HepG2 (cell line): ENCODE results near the gene SERINC2. TPM values are rescaled to one million over a fixed set of nuclear protein-coding genes. Genes with fewer than 3 reads are reported as not detected.

Experiments
- BATF2 ChIP-seq: sonication (generic); formaldehyde crosslinking; IDR thresholded peaks from 2 replicates; pipeline ENCODE4 v1.8.0; 2022; ENCODE audit warnings: mild to moderate bottlenecking, missing genetic modification reagents, moderate library complexity
- CSRNP2 ChIP-seq: sonication (generic); formaldehyde crosslinking; conservative IDR thresholded peaks from 2 replicates; pipeline ENCODE4 v1.8.0; 2022; ENCODE audit warnings: low read depth, missing genetic modification reagents
- DRAP1 ChIP-seq: IDR thresholded peaks from 2 replicates; pipeline ENCODE4 v1.6.1; 2016; ENCODE audit warnings: missing genetic modification reagents, missing compliant biosample characterization
- E2F2 ChIP-seq: sonication (generic); formaldehyde crosslinking; IDR thresholded peaks from 2 replicates; pipeline ENCODE4 v1.4.0; 2020; ENCODE audit warnings: missing genetic modification reagents, borderline replicate concordance
- NR2F1 ChIP-seq, 2 experiments: fragments of 450-650 bp in 1 of 2; formaldehyde crosslinking in 1 of 2; IDR thresholded peaks; 2 replicates each; pipeline versions ENCODE4 v1.5.0 to v1.6.1; 2016 to 2020; ENCODE audit warnings: mild to moderate bottlenecking in 1 of 2, missing compliant biosample characterization in 1 of 2, missing genetic modification reagents in 1 of 2, moderate library complexity in 1 of 2
- PRMT3 ChIP-seq: sonication (generic); formaldehyde crosslinking; IDR thresholded peaks from 2 replicates; pipeline ENCODE4 v1.8.1; 2022; ENCODE audit warnings: low read depth, mild to moderate bottlenecking, moderate library complexity, missing genetic modification reagents, borderline replicate concordance
- RARA ChIP-seq: IDR thresholded peaks from 2 replicates; pipeline ENCODE4 v1.6.1; 2016; ENCODE audit warnings: missing genetic modification reagents, missing compliant biosample characterization
- RBM22 ChIP-seq: fragments of 200-400 bp; formaldehyde crosslinking; optimal IDR thresholded peaks from 2 replicates; pipeline ENCODE3; 2017; ENCODE audit warnings: mild to moderate bottlenecking, low read length, moderate library complexity
- REL ChIP-seq: sonication (generic); formaldehyde crosslinking; conservative IDR thresholded peaks from 2 replicates; pipeline ENCODE4 v1.8.0; 2022; ENCODE audit warnings: mild to moderate bottlenecking, missing genetic modification reagents, moderate library complexity
- SRSF9 ChIP-seq: fragments of 200-400 bp; formaldehyde crosslinking; IDR thresholded peaks from 2 replicates; pipeline ENCODE4 v1.6.1; 2018; ENCODE audit warnings: borderline replicate concordance, mild to moderate bottlenecking, low read depth, low read length; ENCODE audit not compliant: insufficient read depth, poor library complexity, severe bottlenecking
- TRAFD1 ChIP-seq: sonication (generic); formaldehyde crosslinking; IDR thresholded peaks from 2 replicates; pipeline ENCODE4 v1.5.1; 2020; ENCODE audit warnings: missing genetic modification reagents, mild to moderate bottlenecking, borderline replicate concordance
- TRIM22 ChIP-seq: fragments of 450-650 bp; IDR thresholded peaks from 2 replicates; pipeline ENCODE4 v1.6.1; 2017
- ZNF251 ChIP-seq: sonication (generic); formaldehyde crosslinking; IDR thresholded peaks from 2 replicates; pipeline ENCODE4 v1.9.0; 2021; ENCODE audit warnings: mild to moderate bottlenecking, missing genetic modification reagents
- ZNF280D ChIP-seq: sonication (generic); formaldehyde crosslinking; IDR thresholded peaks from 2 replicates; pipeline ENCODE4 v1.5.1; 2020; ENCODE audit warnings: mild to moderate bottlenecking, missing genetic modification reagents
- ZNF331 ChIP-seq: sonication (generic); formaldehyde crosslinking; IDR thresholded peaks from 2 replicates; pipeline ENCODE4 v1.4.0; 2020; ENCODE audit warnings: missing genetic modification reagents
- ZNF83 ChIP-seq: sonication (generic); formaldehyde crosslinking; IDR thresholded peaks from 2 replicates; pipeline ENCODE4 v1.4.0; 2020; ENCODE audit warnings: missing genetic modification reagents, mild to moderate bottlenecking, borderline replicate concordance
- ZNF839 ChIP-seq: sonication (generic); formaldehyde crosslinking; IDR thresholded peaks from 2 replicates; pipeline ENCODE4 v1.4.0; 2020; ENCODE audit warnings: missing genetic modification reagents, mild to moderate bottlenecking, borderline replicate concordance
- polyA plus RNA-seq, 8 experiments: library from polyadenylated mRNA; depleted of rRNA in 3 of 8; stranded (reverse) in 7 of 8; unstranded in 1 of 8; fragments of >200 nt; fragmentation: Illumina TruSeq in 4 of 8; extraction: Trizol in 4 of 8; gene quantifications; 2 replicates each; pipeline versions ENCODE4 v1.2.1 to v1.2.3, GENCODE V29; 2011 to 2016; ENCODE audit warnings: low read depth in 4 of 8, missing spikeins in 1 of 8, mixed read lengths in 1 of 8; ENCODE audit not compliant: insufficient read depth in 1 of 8
- total RNA-seq, 5 experiments: library from RNA; depleted of rRNA; stranded (reverse); fragments of >200 nt; fragmentation: Illumina TruSeq; extraction: Trizol; gene quantifications; 2 replicates each; pipeline ENCODE4 v1.2.3, GENCODE V29; 2016; ENCODE audit warnings: low read depth in 1 of 5

The SERINC2 gene
- total and polyA plus RNA-seq, 2 of the 13 experiments (the other 11 are each of a cell fraction or from before 2014, with no cell fraction given) = 4.8 to 126 TPM

- TF ChIP-seq E2F2 (CRISPR knock-in tag) (no peak), REL (no peak), ZNF839 (CRISPR knock-in tag) (no peak), DRAP1 (CRISPR knock-in tag) (peak; percentile 42; the same call in 1 of the 2 replicates), NR2F1 (CRISPR knock-in tag; IDR thresholded peaks at IDR 0.05) (peak; percentile 69 to 88; a peak in 3 of 4 replicates), BATF2 (CRISPR knock-in tag) (0 out of 2 replicates have a peak, but pooled peaks have one; percentile 10), TRIM22 (no peak), RARA (CRISPR knock-in tag) (peak; percentile 97), SRSF9 (no peak), TRAFD1 (CRISPR knock-in tag) (no peak), RBM22 (no peak), ZNF251 (no peak), ZNF331 (CRISPR knock-in tag) (peak; percentile 19; the same call in 1 of the 2 replicates), CSRNP2 (no peak), ZNF280D (CRISPR knock-in tag) (no peak), PRMT3 (CRISPR knock-in tag) (no peak; the same call in 1 of the 2 replicates), ZNF83 (CRISPR knock-in tag) (no peak)
These were observed 31.9 kb downstream of the SERINC2 start (continued) for GRCh38 chr1:31444725-31445448.
